HepG2 (cell line): ENCODE measurements around the gene OTOG. TPM values are rescaled to one million over a fixed set of nuclear protein-coding genes. Genes with fewer than 3 reads are reported as not detected.

Experiments used
- ATAC-seq: fragments of 200-7000 bp; cut with Tn5 transposase; 3 replicates; pipeline ENCODE4 v1.9.1; 2020; ENCODE audit warnings: mild to moderate bottlenecking, moderate library complexity
- BruUV-seq: library from RNA; stranded (reverse); fragments of 400-500 nt; replicated peaks from 2 replicates; lab custom pipeline; 2021; lab: Mats Ljungman, UMichigan
- CTCF ChIA-PET: fragments of 300-600 bp; formaldehyde crosslinking; extraction: SDS; loops from one replicate; lab custom pipeline; 2021; ENCODE audit warnings: low total read pairs, inconsistent platforms, low intra/inter-chr PET ratio; lab: Yijun Ruan, JAX
- POLR2A ChIA-PET: fragments of 350-600 bp; sonication (Branson Sonifier 250); formaldehyde crosslinking; loops from one replicate; lab custom pipeline; 2020; ENCODE audit warnings: antibody characterized with exemption, inconsistent platforms; lab: Yijun Ruan, JAX
- DNase-seq: peaks from one replicate; pipeline ENCODE4 v3.0.0-alpha.2; 2015; ENCODE audit warnings: low spot score
- FAIRE-seq: peaks from 3 replicates; lab custom pipeline; 2011; peaks lifted over from hg19 to GRCh38; lab: Jason Lieb, UNC
- H2AFZ ChIP-seq: one replicate; pipeline ENCODE4 v1.6.1; 2011; ENCODE audit warnings: low read length, inconsistent platforms
- H3K27ac ChIP-seq: fragments of 300-600 bp; 3 replicates; pipeline ENCODE4 v1.8.0; 2011; ENCODE audit warnings: mixed run types, mild to moderate bottlenecking, mixed read lengths, low read length, inconsistent platforms; ENCODE audit not compliant: insufficient read depth; ENCODE audit errors: extremely low read length
- H3K27me3 ChIP-seq, 2 experiments: fragments of 200-600 bp in 1 of 2; 2 replicates in 1 of 2; 3 replicates in 1 of 2; pipeline versions ENCODE4 v1.6.0 to v1.8.0; 2011; ENCODE audit warnings: low read length in 2 of 2, mild to moderate bottlenecking in 2 of 2, moderate library complexity in 2 of 2, inconsistent platforms in 1 of 2; ENCODE audit not compliant: insufficient read depth in 2 of 2, control insufficient read depth in 1 of 2
- H3K36me3 ChIP-seq, 2 experiments: fragments of 200-600 bp in 1 of 2; replicated peaks in 1 of 2; 2 replicates in 1 of 2; 3 replicates in 1 of 2; pipeline versions ENCODE4 v1.5.1 to v1.8.0; 2011; ENCODE audit warnings: low read length in 2 of 2, inconsistent platforms in 1 of 2; ENCODE audit not compliant: insufficient read depth in 2 of 2, control insufficient read depth in 1 of 2
- H3K4me1 ChIP-seq: 2 replicates; pipeline ENCODE4 v1.5.1; 2012; ENCODE audit warnings: low read length, inconsistent platforms; ENCODE audit not compliant: insufficient read depth
- H3K4me2 ChIP-seq: 2 replicates; pipeline ENCODE4 v1.6.0; 2011; ENCODE audit warnings: low read depth, low read length, inconsistent platforms
- H3K4me3 ChIP-seq, 3 experiments: fragments of 200-600 bp in 1 of 3; sonication (generic), shearing (Covaris generic) in 1 of 3; replicated peaks in 1 of 3; 2 replicates each; pipeline ENCODE4 v1.5.1; 2011 to 2016; ENCODE audit warnings: low read length in 3 of 3, inconsistent platforms in 2 of 3, low read depth in 2 of 3, mild to moderate bottlenecking in 2 of 3, control low read depth in 1 of 3, mixed read lengths in 1 of 3; ENCODE audit not compliant: insufficient read depth in 1 of 3
- H3K79me2 ChIP-seq: one replicate; pipeline ENCODE4 v1.6.1; 2011; ENCODE audit warnings: low read length, inconsistent platforms; ENCODE audit not compliant: insufficient read depth
- H3K9ac ChIP-seq: 2 replicates; pipeline ENCODE4 v1.6.0; 2011; ENCODE audit warnings: mild to moderate bottlenecking, low read depth, low read length, inconsistent platforms; ENCODE audit not compliant: insufficient read depth
- H3K9me3 ChIP-seq: 2 replicates; pipeline ENCODE4 v1.5.1; 2012; ENCODE audit warnings: mild to moderate bottlenecking, low read length
- H4K20me1 ChIP-seq: 2 replicates; pipeline ENCODE4 v1.6.0; 2011; ENCODE audit warnings: inconsistent platforms, mild to moderate bottlenecking, low read length, moderate library complexity; ENCODE audit not compliant: insufficient read depth
- CCDC6 ChIP-seq: sonication (generic); formaldehyde crosslinking; IDR thresholded peaks from 2 replicates; pipeline ENCODE4 v1.8.1; 2022; ENCODE audit warnings: mild to moderate bottlenecking, missing genetic modification reagents, moderate library complexity
- CHD4 ChIP-seq: fragments of 200-600 bp; sonication (generic); IDR thresholded peaks from 2 replicates; pipeline ENCODE4 v1.7.0; 2017; ENCODE audit warnings: mild to moderate bottlenecking, low read length, borderline replicate concordance
- FOXJ3 ChIP-seq: sonication (generic); formaldehyde crosslinking; IDR thresholded peaks from 2 replicates; pipeline ENCODE4 v1.4.0; 2020; ENCODE audit warnings: missing genetic modification reagents, mild to moderate bottlenecking, borderline replicate concordance
- GPBP1L1 ChIP-seq: sonication (generic); formaldehyde crosslinking; IDR thresholded peaks from 2 replicates; pipeline ENCODE4 v1.5.0; 2020; ENCODE audit warnings: mild to moderate bottlenecking, missing genetic modification reagents
- HIC2 ChIP-seq: sonication (generic); formaldehyde crosslinking; IDR thresholded peaks from 2 replicates; pipeline ENCODE4 v1.9.0; 2022; ENCODE audit warnings: low read depth, missing genetic modification reagents
- KDM5B ChIP-seq: sonication (generic); formaldehyde crosslinking; IDR thresholded peaks from 2 replicates; pipeline ENCODE4 v1.4.0; 2020; ENCODE audit warnings: missing genetic modification reagents, mild to moderate bottlenecking, borderline replicate concordance
- NPAS2 ChIP-seq: sonication (generic); formaldehyde crosslinking; IDR thresholded peaks from 2 replicates; pipeline ENCODE4 v1.8.0; 2022; ENCODE audit warnings: mild to moderate bottlenecking, missing genetic modification reagents, borderline replicate concordance
- RNF219 ChIP-seq: sonication (generic); formaldehyde crosslinking; IDR thresholded peaks from 2 replicates; pipeline ENCODE4 v1.5.0; 2020; ENCODE audit warnings: mild to moderate bottlenecking, missing genetic modification reagents
- SP4 ChIP-seq: sonication (generic); formaldehyde crosslinking; IDR thresholded peaks from 2 replicates; pipeline ENCODE4 v1.8.1; 2023; ENCODE audit warnings: mild to moderate bottlenecking, missing genetic modification reagents
- ZFP36L1 ChIP-seq: sonication (generic); formaldehyde crosslinking; IDR thresholded peaks from 2 replicates; pipeline ENCODE4 v1.8.0; 2022; ENCODE audit warnings: mild to moderate bottlenecking, missing genetic modification reagents, moderate library complexity
- ZNF564 ChIP-seq: sonication (generic); formaldehyde crosslinking; IDR thresholded peaks from 2 replicates; pipeline ENCODE4 v1.8.1; 2023; ENCODE audit warnings: mild to moderate bottlenecking, missing genetic modification reagents
- in situ Hi-C: cut with HindIII; loops from 2 replicates; pipeline ENCODE4 v1.10.0; 2017; ENCODE audit warnings: low pct_unique_long_range_greater_than_20kb; ENCODE audit not compliant: extremely low pct_ligation_motif_present
- intact Hi-C: fragments of 100-400 bp; cut with micrococcal nuclease; formaldehyde crosslinking; loops from one replicate; pipeline ENCODE4 v1.10.0; 2022; ENCODE audit not compliant: unreplicated experiment
- polyA plus RNA-seq, 8 experiments: library from polyadenylated mRNA; depleted of rRNA in 3 of 8; stranded (reverse) in 7 of 8; unstranded in 1 of 8; fragments of >200 nt; fragmentation: Illumina TruSeq in 4 of 8; extraction: Trizol in 4 of 8; gene quantifications; 2 replicates each; pipeline versions ENCODE4 v1.2.1 to v1.2.3, GENCODE V29; 2011 to 2016; ENCODE audit warnings: low read depth in 4 of 8, missing spikeins in 1 of 8, mixed read lengths in 1 of 8; ENCODE audit not compliant: insufficient read depth in 1 of 8
- total RNA-seq, 5 experiments: library from RNA; depleted of rRNA; stranded (reverse); fragments of >200 nt; fragmentation: Illumina TruSeq; extraction: Trizol; gene quantifications; 2 replicates each; pipeline ENCODE4 v1.2.3, GENCODE V29; 2016; ENCODE audit warnings: low read depth in 1 of 5
- TF ChIP-seq, protein P1 (sequence below): sonication (generic); formaldehyde crosslinking; IDR thresholded peaks from 2 replicates; pipeline ENCODE4 v1.8.1; 2023; ENCODE audit warnings: mild to moderate bottlenecking, moderate library complexity, missing genetic modification reagents

The OTOG gene
- total and polyA plus RNA-seq, 2 of the 13 experiments (the other 11 are each of a cell fraction or from before 2014, with no cell fraction given): not detected

DNA sequence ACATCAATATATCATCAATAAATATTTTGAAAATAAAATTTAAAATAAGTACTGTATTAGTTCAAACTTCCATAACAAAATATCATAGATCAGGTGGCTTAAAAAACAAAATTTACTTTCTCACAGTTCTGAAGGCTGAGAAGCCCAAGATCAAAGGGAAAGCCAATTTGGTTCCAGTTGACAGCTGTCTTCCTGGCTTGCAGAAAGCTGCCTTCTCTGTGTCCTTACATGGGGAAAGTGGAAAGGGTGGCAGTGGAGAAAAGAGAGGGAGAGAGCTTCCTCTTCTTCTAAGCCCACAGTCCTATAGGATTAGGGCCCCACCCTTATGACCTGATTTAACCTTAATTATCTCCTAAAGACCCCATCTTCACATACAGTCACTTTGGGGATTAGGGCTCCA, 121.1 kb downstream of the OTOG start:
- Histone ChIP-seq H2AFZ (no peak overlapping the region), H4K20me1 (no peaks in the 10 kb centered on the region), H3K79me2 (no peaks in the 10 kb centered on the region), H3K4me1 (no peaks in the 10 kb centered on the region), H3K4me2 (no peak overlapping the region), H3K4me3 (no peak overlapping the region), H3K36me3 (no peaks in the 10 kb centered on the region), H3K9ac (no peak overlapping the region), H3K9me3 (no peaks in the 10 kb centered on the region), H3K27me3 (peaks cover 0 to 11% of the 10 kb centered on the region in 2 experiments; a peak in 2 of 5 replicates), H3K27ac (no peak overlapping the region)
- no peak for ATAC-seq
- TF ChIP-seq FOXJ3 (CRISPR knock-in tag): no peak
- TF ChIP-seq RNF219 (CRISPR knock-in tag): no peak
- TF ChIP-seq CHD4: no peak
- no peak for TF ChIP-seq NPAS2 (CRISPR knock-in tag)
- no peak for TF ChIP-seq CCDC6 (CRISPR knock-in tag)
- TF ChIP-seq HIC2 (CRISPR knock-in tag): no peak
- TF ChIP-seq, protein P1, sequence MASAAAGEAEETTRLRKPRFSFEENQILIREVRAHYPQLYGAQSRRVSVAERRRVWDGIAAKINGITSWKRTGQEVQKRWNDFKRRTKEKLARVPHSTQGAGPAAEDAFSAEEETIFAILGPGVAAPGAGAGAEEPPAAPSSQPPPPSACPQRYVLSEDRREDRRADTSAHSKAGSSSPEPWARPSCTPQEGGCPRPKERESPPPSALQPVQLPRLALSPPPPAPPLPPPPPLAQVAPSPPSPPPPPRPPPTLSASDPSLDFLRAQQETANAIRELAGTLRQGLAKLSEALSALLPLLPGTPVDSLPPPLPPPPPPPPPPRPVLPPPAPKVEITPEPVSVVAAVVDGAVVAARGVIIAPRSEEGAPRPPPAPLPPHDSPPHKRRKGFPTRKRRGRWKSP (CRISPR knock-in tag): no peak
- TF ChIP-seq KDM5B: no peak
- no peak for TF ChIP-seq ZNF564
- TF ChIP-seq GPBP1L1 (CRISPR knock-in tag): no peak
- no peak for TF ChIP-seq SP4 (CRISPR knock-in tag)
- TF ChIP-seq ZFP36L1 (CRISPR knock-in tag): no peak
- no peak for FAIRE-seq
- CTCF ChIA-PET: no interaction called here
- POLR2A ChIA-PET: no interaction called here
- DNase-seq: no peak
- intact Hi-C loops (no loop called here), in situ Hi-C loops (no loop called here)
- BruUV-seq: no TSS peak
